ENCODE data around the gene CDCP1. TPM values are rescaled to one million over a fixed set of nuclear protein-coding genes. Genes with fewer than 3 reads are reported as not detected.

Gene CDCP1
- total RNA-seq, 1 experiment from 2014 or later: 85.0 TPM

GRCh38 chr3:45191424-45191823 lies 45.2 kb upstream of the CDCP1 start:
- Histone ChIP-seq H3K9me2 (ENCODE audit: insufficient read depth) (no peaks in the 10 kb centered on the region), H3K4me2 (no peak overlapping the region), H3K9me3 (ENCODE audit: insufficient read depth, low read depth) (no peaks in the 10 kb centered on the region), H4K20me1 (ENCODE audit: insufficient read depth) (no peaks in the 10 kb centered on the region), H3K36me3 (ENCODE audit: low read depth) (no peaks in the 10 kb centered on the region), H3K27ac (no peak overlapping the region), H3K4me3 (no peak overlapping the region), H3K79me2 (ENCODE audit: low read depth) (no peaks in the 10 kb centered on the region), H3K27me3 (ENCODE audit: insufficient read depth, low read depth) (no peaks in the 10 kb centered on the region), H3K4me1 (replicated peaks; ENCODE audit: insufficient read depth) (no peaks in the 10 kb centered on the region), H2AFZ (no peak overlapping the region), H3F3A (ENCODE audit: insufficient read depth, low read depth) (no peaks in the 10 kb centered on the region)
- ChIA-PET POLR2A (ENCODE audit: unreplicated experiment) (no interaction called here), CTCF (no interaction called here)
- intact Hi-C loops (cut with micrococcal nuclease; ENCODE audit: unreplicated experiment): no loop called here
- no peak for DNase-seq
- no peak for TF ChIP-seq EZH2 (IDR thresholded peaks at IDR 0.05; ENCODE audit: low read depth)
- BruUV-seq (replicated peaks): no TSS peak

DNA sequence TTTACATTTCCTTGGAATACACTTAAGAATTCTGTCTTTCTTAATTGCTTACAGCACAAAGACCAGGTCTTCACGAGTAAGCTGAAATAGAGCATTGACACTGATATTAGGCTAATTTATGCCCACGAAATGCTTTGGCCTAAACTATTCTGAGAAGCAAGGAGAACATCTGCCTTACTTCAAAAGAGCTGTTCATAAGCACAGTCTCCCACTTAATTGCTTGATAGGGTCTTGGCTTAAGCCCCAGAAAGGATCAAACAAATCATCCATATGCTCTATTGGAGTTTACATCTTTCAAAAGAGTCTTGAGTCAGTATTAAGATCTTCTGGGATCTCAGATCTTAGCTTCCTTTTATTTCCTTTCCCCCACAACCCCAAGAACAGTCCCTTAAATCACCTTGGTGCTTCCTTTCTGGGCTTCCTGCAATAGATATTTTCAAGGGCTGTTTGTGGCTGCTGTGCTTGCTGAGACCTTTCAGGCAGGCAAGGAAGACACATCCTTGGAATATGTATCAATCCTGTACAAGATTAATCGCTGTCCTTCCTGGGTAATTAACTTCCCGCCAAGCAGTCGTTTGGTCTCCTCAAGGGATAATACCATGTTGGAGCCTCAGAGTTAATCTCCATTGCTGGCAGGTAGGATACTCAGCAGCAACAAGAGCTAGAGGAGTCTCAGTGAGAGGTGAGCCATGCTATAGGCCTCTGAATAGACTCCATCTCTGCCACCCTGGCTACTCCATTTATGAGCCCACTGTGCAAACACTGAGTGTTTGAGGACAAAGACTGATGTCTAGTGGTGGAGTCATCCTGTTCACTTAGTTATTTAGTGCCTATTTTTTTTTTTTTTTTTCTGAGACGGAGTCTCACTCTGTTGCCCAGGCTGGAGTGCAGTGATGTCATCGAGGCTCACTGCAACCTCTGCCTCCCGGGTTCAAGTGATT lies 42.8 kb upstream of the CDCP1 start:
- peaks cover 2% of the 10 kb centered on the region; the same call in 1 of the 2 replicates for H3F3A ChIP-seq (ENCODE audit: insufficient read depth, low read depth)
- no peaks in the 10 kb centered on the region for H3K9me2 ChIP-seq (ENCODE audit: insufficient read depth)
- H3K27me3 ChIP-seq (ENCODE audit: insufficient read depth, low read depth): no peaks in the 10 kb centered on the region
- no peak overlapping the region for H3K4me3 ChIP-seq
- no peak overlapping the region for H3K4me2 ChIP-seq
- BruUV-seq (replicated peaks): no TSS peak
- peaks cover 10% of the 10 kb centered on the region for H3K4me1 ChIP-seq (replicated peaks; ENCODE audit: insufficient read depth)
- no peaks in the 10 kb centered on the region for H3K79me2 ChIP-seq (ENCODE audit: low read depth)
- no peaks in the 10 kb centered on the region for H4K20me1 ChIP-seq (ENCODE audit: insufficient read depth)
- POLR2A ChIA-PET (ENCODE audit: unreplicated experiment): no interaction called here
- H2AFZ ChIP-seq: no peak overlapping the region
- H3K36me3 ChIP-seq (ENCODE audit: low read depth): no peaks in the 10 kb centered on the region
- H3K27ac ChIP-seq: no peak overlapping the region
- CTCF ChIA-PET: interaction anchor here (0.7 kb wide), 1 partner anchor 485 kb away, joined by 5 read pairs; no protein-coding TSS in a partner anchor
- H3K9me3 ChIP-seq (ENCODE audit: insufficient read depth, low read depth): no peaks in the 10 kb centered on the region
- intact Hi-C loops (cut with micrococcal nuclease; ENCODE audit: unreplicated experiment): no loop called here
- DNase-seq: no peak
- TF ChIP-seq, protein P1, sequence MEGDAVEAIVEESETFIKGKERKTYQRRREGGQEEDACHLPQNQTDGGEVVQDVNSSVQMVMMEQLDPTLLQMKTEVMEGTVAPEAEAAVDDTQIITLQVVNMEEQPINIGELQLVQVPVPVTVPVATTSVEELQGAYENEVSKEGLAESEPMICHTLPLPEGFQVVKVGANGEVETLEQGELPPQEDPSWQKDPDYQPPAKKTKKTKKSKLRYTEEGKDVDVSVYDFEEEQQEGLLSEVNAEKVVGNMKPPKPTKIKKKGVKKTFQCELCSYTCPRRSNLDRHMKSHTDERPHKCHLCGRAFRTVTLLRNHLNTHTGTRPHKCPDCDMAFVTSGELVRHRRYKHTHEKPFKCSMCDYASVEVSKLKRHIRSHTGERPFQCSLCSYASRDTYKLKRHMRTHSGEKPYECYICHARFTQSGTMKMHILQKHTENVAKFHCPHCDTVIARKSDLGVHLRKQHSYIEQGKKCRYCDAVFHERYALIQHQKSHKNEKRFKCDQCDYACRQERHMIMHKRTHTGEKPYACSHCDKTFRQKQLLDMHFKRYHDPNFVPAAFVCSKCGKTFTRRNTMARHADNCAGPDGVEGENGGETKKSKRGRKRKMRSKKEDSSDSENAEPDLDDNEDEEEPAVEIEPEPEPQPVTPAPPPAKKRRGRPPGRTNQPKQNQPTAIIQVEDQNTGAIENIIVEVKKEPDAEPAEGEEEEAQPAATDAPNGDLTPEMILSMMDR (conservative IDR thresholded peaks at IDR 0.05): no peak
- TF ChIP-seq EZH2 (IDR thresholded peaks at IDR 0.05; ENCODE audit: low read depth): no peak

DNA sequence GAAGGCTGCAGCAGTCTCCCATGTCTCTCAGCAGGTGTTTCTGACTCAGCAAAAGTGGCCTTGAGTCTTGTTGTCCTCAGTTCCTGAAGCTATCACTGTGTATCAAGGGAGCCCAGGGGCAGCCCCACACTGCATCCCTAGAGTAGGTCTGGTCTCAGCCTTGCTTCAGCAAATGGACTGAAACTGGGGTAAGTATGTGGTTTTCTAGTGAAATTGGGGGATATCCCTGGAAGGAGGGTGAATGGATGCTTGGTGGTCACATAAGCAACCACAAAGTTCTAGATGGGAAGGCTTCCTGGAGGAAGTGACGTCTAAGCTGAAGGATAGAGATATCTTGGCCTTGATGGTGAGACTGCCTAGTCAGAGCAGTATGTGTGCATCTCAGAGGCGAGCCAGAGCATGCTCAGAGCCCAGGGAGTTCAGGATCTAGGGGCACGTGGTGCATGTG lies 41.5 kb upstream of the CDCP1 start:
- no peak for TF ChIP-seq EZH2 (IDR thresholded peaks at IDR 0.05; ENCODE audit: low read depth)
- TF ChIP-seq, protein P1 (conservative IDR thresholded peaks at IDR 0.05): no peak
- Histone ChIP-seq H3K27ac (no peak overlapping the region), H3K36me3 (ENCODE audit: low read depth) (no peaks in the 10 kb centered on the region), H3K9me3 (ENCODE audit: insufficient read depth, low read depth) (no peaks in the 10 kb centered on the region), H3F3A (ENCODE audit: insufficient read depth, low read depth) (peaks cover 11% of the 10 kb centered on the region), H2AFZ (no peak overlapping the region), H3K4me2 (no peak overlapping the region), H3K4me1 (replicated peaks; ENCODE audit: insufficient read depth) (peaks cover 20% of the 10 kb centered on the region), H3K79me2 (ENCODE audit: low read depth) (no peaks in the 10 kb centered on the region), H3K4me3 (no peak overlapping the region), H3K9me2 (ENCODE audit: insufficient read depth) (no peaks in the 10 kb centered on the region), H3K27me3 (ENCODE audit: insufficient read depth, low read depth) (no peaks in the 10 kb centered on the region), H4K20me1 (ENCODE audit: insufficient read depth) (no peaks in the 10 kb centered on the region)
- intact Hi-C loops (cut with micrococcal nuclease; ENCODE audit: unreplicated experiment): no loop called here
- ChIA-PET POLR2A (ENCODE audit: unreplicated experiment) (no interaction called here), CTCF (interaction anchor here (0.6 kb wide), 1 partner anchor 548 kb away, joined by 3 read pairs; no protein-coding TSS in a partner anchor)
- no TSS peak for BruUV-seq (replicated peaks)
- DNase-seq: no peak

All from PC-9 (cell line).